ENCODE data around the gene PRKAR2B. TPM values are rescaled to one million over a fixed set of nuclear protein-coding genes. Genes with fewer than 3 reads are reported as not detected.

PRKAR2B gene
- total RNA-seq, 2 donors from 2014 or later: 10.6 to 44.2 TPM

DNA sequence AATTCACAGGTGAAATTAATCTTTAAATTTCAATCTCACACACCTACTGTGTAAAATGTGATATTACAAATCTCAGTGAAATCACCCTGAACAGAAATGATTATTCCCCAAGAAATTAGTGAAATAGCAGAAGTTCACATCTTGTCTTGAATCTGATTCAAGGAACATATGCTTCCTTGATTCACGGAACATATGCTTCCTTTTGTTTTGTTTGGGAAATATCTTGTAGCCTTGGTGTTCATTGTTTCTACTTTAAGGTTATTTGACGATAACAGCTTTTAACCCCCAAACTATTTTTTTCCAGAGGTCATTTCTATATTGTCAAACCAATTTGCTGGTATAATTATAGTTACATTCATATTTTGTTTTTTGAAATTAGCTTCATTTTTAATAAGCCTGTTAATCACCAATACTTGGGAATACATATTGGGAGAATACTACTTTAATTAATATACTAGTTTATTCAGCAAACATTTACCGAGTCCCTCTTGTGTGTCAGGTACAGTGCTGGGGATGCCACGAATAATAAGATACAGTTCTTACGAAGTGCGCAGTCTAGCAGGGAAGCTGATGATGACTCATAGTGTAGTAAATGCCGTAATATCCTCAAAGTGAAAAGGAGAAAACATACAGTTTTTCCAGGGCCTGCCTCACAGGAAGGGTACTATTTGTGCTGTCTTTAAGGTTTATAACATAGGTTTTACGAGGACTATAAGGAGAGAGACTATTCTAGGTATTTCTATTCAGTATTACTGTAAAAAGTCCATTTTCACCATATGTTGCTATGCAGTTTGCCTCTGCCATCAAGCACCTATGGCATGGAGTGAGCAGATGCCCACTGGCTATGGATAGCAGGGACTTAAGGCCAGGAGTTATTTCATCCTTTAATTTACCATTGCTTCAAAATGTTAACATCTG lies 32.5 kb downstream of the PRKAR2B start:
- Histone ChIP-seq H3K9me3 (no peaks in the 10 kb centered on the region), H3K4me1 (no peaks in the 10 kb centered on the region), H3K36me3 (replicated peaks in 1 of 2; ENCODE audit: insufficient read depth in 1 of 2, low read depth in 2 of 2) (no peaks in the 10 kb centered on the region), H3K27me3 (no peaks in the 10 kb centered on the region), H3K4me3 (no peak overlapping the region), H3K27ac (no peak overlapping the region)
- 80 to 87% methylated on average over 8 of the region's 8 CpGs for WGBS, 2 donors
- DNase-seq (no peak), ATAC-seq (no peak)
- TF ChIP-seq, protein P1, sequence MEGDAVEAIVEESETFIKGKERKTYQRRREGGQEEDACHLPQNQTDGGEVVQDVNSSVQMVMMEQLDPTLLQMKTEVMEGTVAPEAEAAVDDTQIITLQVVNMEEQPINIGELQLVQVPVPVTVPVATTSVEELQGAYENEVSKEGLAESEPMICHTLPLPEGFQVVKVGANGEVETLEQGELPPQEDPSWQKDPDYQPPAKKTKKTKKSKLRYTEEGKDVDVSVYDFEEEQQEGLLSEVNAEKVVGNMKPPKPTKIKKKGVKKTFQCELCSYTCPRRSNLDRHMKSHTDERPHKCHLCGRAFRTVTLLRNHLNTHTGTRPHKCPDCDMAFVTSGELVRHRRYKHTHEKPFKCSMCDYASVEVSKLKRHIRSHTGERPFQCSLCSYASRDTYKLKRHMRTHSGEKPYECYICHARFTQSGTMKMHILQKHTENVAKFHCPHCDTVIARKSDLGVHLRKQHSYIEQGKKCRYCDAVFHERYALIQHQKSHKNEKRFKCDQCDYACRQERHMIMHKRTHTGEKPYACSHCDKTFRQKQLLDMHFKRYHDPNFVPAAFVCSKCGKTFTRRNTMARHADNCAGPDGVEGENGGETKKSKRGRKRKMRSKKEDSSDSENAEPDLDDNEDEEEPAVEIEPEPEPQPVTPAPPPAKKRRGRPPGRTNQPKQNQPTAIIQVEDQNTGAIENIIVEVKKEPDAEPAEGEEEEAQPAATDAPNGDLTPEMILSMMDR (IDR thresholded peaks at IDR 0.05): no peak
- intact Hi-C loops (cut with DNase I): no loop called here

DNA sequence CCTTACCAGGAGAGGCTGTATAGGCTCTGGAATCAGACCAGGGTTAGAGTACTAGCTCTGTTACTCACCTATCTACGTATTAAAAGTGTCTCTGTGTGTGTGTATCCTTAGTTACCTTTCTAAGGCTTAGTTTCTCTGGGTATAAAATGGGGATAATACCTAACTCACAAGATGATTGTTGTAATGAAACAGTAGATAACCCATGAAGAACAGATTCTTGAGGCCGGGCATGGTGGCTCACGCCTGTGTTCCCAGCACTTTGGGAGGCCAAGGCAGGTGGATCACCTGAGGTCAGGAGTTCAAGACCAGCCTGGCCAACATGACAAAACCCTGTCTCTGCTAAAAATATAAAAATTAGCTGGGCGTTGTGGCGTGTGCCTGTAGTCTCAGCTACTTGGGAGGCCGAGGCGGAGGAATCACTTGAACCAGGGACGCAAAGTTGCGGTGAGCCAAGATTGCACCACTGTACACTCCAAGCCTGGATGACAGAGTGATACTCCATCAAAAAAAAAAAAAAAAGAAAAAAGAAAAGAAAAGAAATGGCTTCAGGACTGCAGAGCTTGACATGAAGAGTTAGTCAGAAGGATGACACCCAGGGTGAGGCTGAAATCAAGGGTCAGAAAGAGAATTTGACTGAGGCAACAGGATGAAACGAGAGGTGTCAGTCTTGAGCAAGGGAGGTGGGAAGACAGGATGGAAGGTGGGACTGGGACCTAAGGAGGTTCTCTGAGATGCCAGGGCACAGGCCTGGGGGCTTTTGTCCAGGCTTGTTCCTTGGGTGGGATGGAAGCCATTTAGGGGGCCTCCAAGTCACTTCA lies 33.4 kb downstream of the PRKAR2B start:
- intact Hi-C loops (cut with DNase I): no loop called here
- no peak for ATAC-seq

DNA sequence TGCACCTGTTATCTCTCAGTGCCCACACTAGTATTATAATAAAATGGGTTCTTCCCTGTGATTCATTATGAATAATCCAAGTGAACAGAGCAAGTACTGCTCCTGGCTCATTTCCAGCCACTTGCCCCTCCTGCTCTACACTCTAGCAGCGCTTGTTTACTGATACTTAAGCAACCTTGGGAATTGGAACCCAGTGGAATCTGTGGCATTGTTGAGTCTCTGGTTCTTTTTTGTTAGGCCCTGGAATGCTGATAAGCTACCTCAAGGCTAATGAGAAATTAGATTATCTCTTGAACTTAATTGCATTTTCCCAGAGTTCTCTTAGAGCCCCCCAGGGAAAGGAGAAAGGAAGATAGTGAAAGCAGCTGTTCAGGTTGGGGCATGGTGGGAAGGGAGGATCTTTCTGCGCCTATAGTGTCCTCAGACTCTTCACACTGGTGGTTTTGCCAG lies 34.0 kb downstream of the PRKAR2B start:
- no peaks in the 10 kb centered on the region for H3K4me1 ChIP-seq
- H3K27me3 ChIP-seq: no peaks in the 10 kb centered on the region
- no peak for TF ChIP-seq POLR2A (IDR thresholded peaks at IDR 0.05)
- TF ChIP-seq, protein P1 (IDR thresholded peaks at IDR 0.05): no peak
- H3K36me3 ChIP-seq (replicated peaks in 1 of 2; ENCODE audit: insufficient read depth in 1 of 2, low read depth in 2 of 2): no peaks in the 10 kb centered on the region
- no peak overlapping the region for H3K4me3 ChIP-seq
- intact Hi-C loops (cut with DNase I): no loop called here
- peak in 2 of 4 donors; percentile 8 to 23 for DNase-seq
- no peak for ATAC-seq
- no peaks in the 10 kb centered on the region for H3K9me3 ChIP-seq
- no peak overlapping the region for H3K27ac ChIP-seq
- 68 to 74% methylated on average over 2 of the region's 2 CpGs for WGBS, 2 donors

More for the DNA sequence above, 33.4 kb downstream of the PRKAR2B start:
- DNase-seq: no peak
- WGBS, 2 donors: 94 to 95% methylated on average over 10 of the region's 10 CpGs
- H3K4me1 ChIP-seq: no peaks in the 10 kb centered on the region
- TF ChIP-seq, protein P1 (IDR thresholded peaks at IDR 0.05): no peak
- no peak for TF ChIP-seq POLR2A (IDR thresholded peaks at IDR 0.05)
- no peak overlapping the region for H3K27ac ChIP-seq
- no peaks in the 10 kb centered on the region for H3K27me3 ChIP-seq
- H3K36me3 ChIP-seq (replicated peaks in 1 of 2; ENCODE audit: insufficient read depth in 1 of 2, low read depth in 2 of 2): no peaks in the 10 kb centered on the region
- no peak overlapping the region for H3K4me3 ChIP-seq
- no peaks in the 10 kb centered on the region for H3K9me3 ChIP-seq

DNA sequence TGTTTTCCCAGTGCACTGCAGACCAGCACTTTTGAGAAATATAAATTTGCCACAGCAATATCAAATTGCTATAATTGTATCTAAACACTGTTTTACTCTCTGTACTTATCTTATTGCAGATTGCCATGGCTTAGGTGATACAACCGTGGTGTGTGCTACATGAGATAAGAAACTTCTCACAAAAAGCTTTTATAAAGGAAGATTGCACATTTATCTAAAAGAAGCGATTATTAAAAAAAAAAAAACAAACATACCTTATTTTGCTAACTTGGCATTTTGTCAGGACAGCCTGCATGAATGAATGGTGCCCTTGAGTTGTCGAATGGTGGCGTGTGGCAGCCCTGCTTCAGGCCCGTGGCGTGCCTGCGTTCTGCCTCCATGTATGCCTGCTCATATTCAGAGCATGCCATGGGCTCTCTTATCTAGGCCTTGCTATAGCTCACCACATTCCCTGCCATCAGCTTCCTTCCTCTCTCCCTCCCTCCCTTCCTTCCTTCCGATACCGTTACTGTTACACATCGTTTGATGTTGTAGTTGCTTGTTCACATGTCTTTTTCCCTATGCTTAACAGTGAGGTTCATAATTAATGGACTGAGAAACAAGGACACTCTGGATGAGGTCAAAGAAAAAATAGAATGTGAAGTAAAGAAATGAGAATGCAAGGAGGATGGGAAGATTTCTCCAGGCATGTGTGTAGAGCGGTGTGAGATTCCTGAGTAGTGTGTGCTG lies 34.9 kb downstream of the PRKAR2B start:
- Histone ChIP-seq H3K4me1 (no peaks in the 10 kb centered on the region), H3K27me3 (no peaks in the 10 kb centered on the region), H3K4me3 (no peak overlapping the region), H3K27ac (no peak overlapping the region), H3K36me3 (replicated peaks in 1 of 2; ENCODE audit: insufficient read depth in 1 of 2, low read depth in 2 of 2) (no peaks in the 10 kb centered on the region), H3K9me3 (no peaks in the 10 kb centered on the region)
- 62 to 68% methylated on average over 11 of the region's 11 CpGs for WGBS, 2 donors
- ATAC-seq (no peak), DNase-seq (no peak)
- intact Hi-C loops (cut with DNase I): no loop called here
- no peak for TF ChIP-seq POLR2A (IDR thresholded peaks at IDR 0.05)
- TF ChIP-seq, protein P1 (IDR thresholded peaks at IDR 0.05): no peak

Measured in body of pancreas (tissue), 4 donors.